H1 (cell line): ENCODE data around the gene VPS13C.

Experiments
- CTBP2 ChIP-seq: IDR thresholded peaks from 2 replicates; pipeline ENCODE4 v1.7.0; 2011; ENCODE audit warnings: borderline replicate concordance, mild to moderate bottlenecking, moderate library complexity, mixed read lengths, low read length; ENCODE audit not compliant: insufficient read depth, insufficient read length
- CTCF ChIP-seq, 3 experiments: IDR thresholded peaks; 1 replicate in 2 of 3; 2 replicates in 1 of 3; pipeline versions ENCODE4 v1.5.1 to v1.6.1; 2011; ENCODE audit warnings: low read length in 3 of 3, mild to moderate bottlenecking in 3 of 3, inconsistent platforms in 2 of 3, low read depth in 1 of 3, moderate library complexity in 1 of 3; ENCODE audit not compliant: insufficient read depth in 1 of 3; ENCODE audit errors: control extremely low read depth in 1 of 3
- JUN ChIP-seq: IDR thresholded peaks from 2 replicates; pipeline ENCODE4 v1.6.1; 2011; ENCODE audit warnings: low read depth, mild to moderate bottlenecking, improper control_type of control experiment, low read length
- JUND ChIP-seq: IDR thresholded peaks from 2 replicates; pipeline ENCODE4 v1.6.1; 2011; ENCODE audit warnings: mild to moderate bottlenecking, improper control_type of control experiment, low read length
- MAFK ChIP-seq: IDR thresholded peaks from 2 replicates; pipeline ENCODE4 v1.6.1; 2012; ENCODE audit warnings: low read depth, mild to moderate bottlenecking, improper control_type of control experiment, low read length
- POLR2A ChIP-seq, 2 experiments: IDR thresholded peaks; 1 replicate in 1 of 2; 2 replicates in 1 of 2; pipeline ENCODE4 v1.6.1; 2011; ENCODE audit warnings: low read depth in 2 of 2, low read length in 2 of 2, mild to moderate bottlenecking in 2 of 2; ENCODE audit errors: control extremely low read depth in 1 of 2
- POLR2AphosphoS5 ChIP-seq: IDR thresholded peaks from 2 replicates; pipeline ENCODE4 v1.6.1; 2011; ENCODE audit warnings: low read depth, low read length
- RAD21 ChIP-seq, 2 experiments: IDR thresholded peaks in 1 of 2; conservative IDR thresholded peaks in 1 of 2; 2 replicates each; pipeline ENCODE4 v1.6.1; 2011; ENCODE audit warnings: low read depth in 2 of 2, low read length in 2 of 2, improper control_type of control experiment in 1 of 2, inconsistent platforms in 1 of 2, mild to moderate bottlenecking in 1 of 2, moderate library complexity in 1 of 2
- RXRA ChIP-seq: IDR thresholded peaks from 2 replicates; pipeline ENCODE4 v1.6.1; 2011; ENCODE audit warnings: low read depth, mild to moderate bottlenecking, low read length, moderate library complexity; ENCODE audit not compliant: insufficient read depth
- SP1 ChIP-seq: IDR thresholded peaks from 2 replicates; pipeline ENCODE4 v1.6.1; 2011; ENCODE audit warnings: low read depth, low read length
- SRF ChIP-seq: IDR thresholded peaks from 2 replicates; pipeline ENCODE4 v1.6.1; 2011; ENCODE audit warnings: mild to moderate bottlenecking, low read depth, low read length, moderate library complexity
- YY1 ChIP-seq: IDR thresholded peaks from 2 replicates; pipeline ENCODE4 v1.6.1; 2011; ENCODE audit warnings: low read depth, mild to moderate bottlenecking, low read length

- TF ChIP-seq YY1 (no peak), SRF (no peak), JUN (no peak), POLR2AphosphoS5 (no peak), CTCF (IDR thresholded peaks at IDR 0.05; ENCODE audit: control extremely low read depth in 1 of 3, insufficient read depth in 1 of 3, low read depth in 1 of 3, low read length in 3 of 3) (no peak), JUND (no peak), CTBP2 (no peak), SP1 (no peak), MAFK (no peak), POLR2A (IDR thresholded peaks at IDR 0.05; ENCODE audit: control extremely low read depth in 1 of 2, low read depth in 2 of 2, low read length in 2 of 2) (no peak), RAD21 (IDR thresholded peaks at IDR 0.05 in 1 of 2, conservative IDR thresholded peaks at IDR 0.05 in 1 of 2; ENCODE audit: low read depth in 2 of 2, low read length in 2 of 2) (no peak), RXRA (no peak)
Observed at GRCh38 chr15:61818801-61819200, 241.4 kb downstream of the VPS13C start.
